ENCODE results near the gene RFX5.

DNA sequence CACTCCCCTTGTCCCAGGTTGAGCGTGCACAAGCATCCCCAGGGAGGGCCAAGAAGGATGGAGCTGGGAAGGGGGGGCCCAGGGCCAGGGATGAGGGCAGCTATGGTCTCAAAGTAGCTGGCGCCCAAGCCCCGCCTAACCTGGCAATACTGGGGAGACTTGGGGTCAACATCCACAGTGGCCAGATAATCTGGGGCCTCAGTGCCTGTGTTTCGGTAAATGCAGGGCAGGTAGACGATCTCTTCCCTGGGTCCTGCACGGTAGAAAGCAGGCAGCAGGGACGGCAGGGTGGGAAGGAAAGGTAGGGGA is 22.2 kb upstream of the RFX5 start:
- TF ChIP-seq CTCF (IDR thresholded peaks at IDR 0.05; ENCODE audit: low read depth, low read length) (no peak), POLR2A (IDR thresholded peaks at IDR 0.05; ENCODE audit: extremely low read depth, insufficient read length) (no peak), MYC (IDR thresholded peaks at IDR 0.05; ENCODE audit: low read depth, low read length) (no peak)
- TF ChIP-seq, protein P1, sequence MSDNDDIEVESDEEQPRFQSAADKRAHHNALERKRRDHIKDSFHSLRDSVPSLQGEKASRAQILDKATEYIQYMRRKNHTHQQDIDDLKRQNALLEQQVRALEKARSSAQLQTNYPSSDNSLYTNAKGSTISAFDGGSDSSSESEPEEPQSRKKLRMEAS (IDR thresholded peaks at IDR 0.05; ENCODE audit: low read depth, low read length), result no peak

All from NB4 (cell line).